OCI-LY7 (cell line): ENCODE results near the gene LRRFIP2.

Experiments
- CTCF ChIP-seq: fragments of 200-600 bp; sonication (generic); conservative IDR thresholded peaks from 2 replicates; pipeline ENCODE4 v1.5.1; 2014; ENCODE audit warnings: mild to moderate bottlenecking, antibody characterized with exemption, low read length, moderate library complexity, mixed read lengths
- EZH2phosphoT487 ChIP-seq: fragments of 200-600 bp; sonication (generic); IDR thresholded peaks from 2 replicates; pipeline ENCODE4 v1.6.1; 2018; ENCODE audit warnings: low read depth, borderline replicate concordance, mild to moderate bottlenecking, mixed run types, antibody characterized with exemption, low read length, moderate library complexity, mixed read lengths

- TF ChIP-seq CTCF = peak; percentile 50
- TF ChIP-seq EZH2phosphoT487 = no peak
Measured at GRCh38 chr3:37024092-37024491, 150.3 kb downstream of the LRRFIP2 start.
